ENCODE results near the gene GATM. TPM values are rescaled to one million over a fixed set of nuclear protein-coding genes. Genes with fewer than 3 reads are reported as not detected.

GATM gene
- total RNA-seq, 1 donor: 0.18 TPM

DNA sequence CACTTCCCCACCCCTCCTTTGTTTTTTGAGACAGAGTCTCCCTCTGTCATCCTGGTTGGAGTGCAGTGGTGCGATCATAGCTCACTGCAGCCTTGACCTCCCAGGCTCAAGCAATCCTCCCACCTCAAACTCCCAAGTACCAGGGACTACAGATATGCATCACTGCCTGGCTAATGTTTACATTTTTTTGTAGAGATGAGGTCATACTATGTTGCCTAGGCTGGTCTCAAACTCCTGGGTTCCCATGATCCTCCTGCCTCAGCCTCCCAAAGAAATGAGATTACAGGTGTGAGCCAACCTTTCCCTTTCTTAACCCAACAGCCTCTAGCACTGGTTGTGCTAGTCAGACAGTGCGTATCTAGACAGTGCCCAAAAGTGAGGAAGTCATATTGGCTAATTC lies 6.4 kb upstream of the GATM start:
- TF ChIP-seq, protein P1, sequence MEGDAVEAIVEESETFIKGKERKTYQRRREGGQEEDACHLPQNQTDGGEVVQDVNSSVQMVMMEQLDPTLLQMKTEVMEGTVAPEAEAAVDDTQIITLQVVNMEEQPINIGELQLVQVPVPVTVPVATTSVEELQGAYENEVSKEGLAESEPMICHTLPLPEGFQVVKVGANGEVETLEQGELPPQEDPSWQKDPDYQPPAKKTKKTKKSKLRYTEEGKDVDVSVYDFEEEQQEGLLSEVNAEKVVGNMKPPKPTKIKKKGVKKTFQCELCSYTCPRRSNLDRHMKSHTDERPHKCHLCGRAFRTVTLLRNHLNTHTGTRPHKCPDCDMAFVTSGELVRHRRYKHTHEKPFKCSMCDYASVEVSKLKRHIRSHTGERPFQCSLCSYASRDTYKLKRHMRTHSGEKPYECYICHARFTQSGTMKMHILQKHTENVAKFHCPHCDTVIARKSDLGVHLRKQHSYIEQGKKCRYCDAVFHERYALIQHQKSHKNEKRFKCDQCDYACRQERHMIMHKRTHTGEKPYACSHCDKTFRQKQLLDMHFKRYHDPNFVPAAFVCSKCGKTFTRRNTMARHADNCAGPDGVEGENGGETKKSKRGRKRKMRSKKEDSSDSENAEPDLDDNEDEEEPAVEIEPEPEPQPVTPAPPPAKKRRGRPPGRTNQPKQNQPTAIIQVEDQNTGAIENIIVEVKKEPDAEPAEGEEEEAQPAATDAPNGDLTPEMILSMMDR (IDR thresholded peaks at IDR 0.05; ENCODE audit: insufficient read depth, low read length): no peak
- no peak overlapping the region for H3K4me3 ChIP-seq (ENCODE audit: low read depth, low read length)
- no peak for DNase-seq (ENCODE audit: low read depth)

DNA sequence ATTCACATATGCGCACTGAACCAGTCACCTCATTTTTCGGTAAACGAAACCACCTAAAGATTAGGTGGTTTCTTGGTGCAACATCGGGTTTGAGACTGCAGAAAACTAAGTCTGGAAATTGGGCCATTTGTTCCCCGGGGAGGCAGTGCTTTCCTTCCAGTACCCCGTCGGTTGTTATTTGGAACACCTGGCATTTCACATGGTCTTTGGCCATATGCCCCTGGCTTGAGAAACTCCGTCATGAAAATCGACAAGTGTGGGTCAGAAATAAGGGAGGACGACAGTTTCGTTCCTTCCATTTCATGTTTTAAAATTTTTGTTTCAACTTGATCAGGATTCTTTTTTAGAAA lies 544 bp upstream of the GATM start:
- DNase-seq (ENCODE audit: low read depth): peak; percentile 2
- no peak overlapping the region for H3K4me3 ChIP-seq (ENCODE audit: low read depth, low read length)
- TF ChIP-seq, protein P1 (IDR thresholded peaks at IDR 0.05; ENCODE audit: insufficient read depth, low read length): no peak

DNA sequence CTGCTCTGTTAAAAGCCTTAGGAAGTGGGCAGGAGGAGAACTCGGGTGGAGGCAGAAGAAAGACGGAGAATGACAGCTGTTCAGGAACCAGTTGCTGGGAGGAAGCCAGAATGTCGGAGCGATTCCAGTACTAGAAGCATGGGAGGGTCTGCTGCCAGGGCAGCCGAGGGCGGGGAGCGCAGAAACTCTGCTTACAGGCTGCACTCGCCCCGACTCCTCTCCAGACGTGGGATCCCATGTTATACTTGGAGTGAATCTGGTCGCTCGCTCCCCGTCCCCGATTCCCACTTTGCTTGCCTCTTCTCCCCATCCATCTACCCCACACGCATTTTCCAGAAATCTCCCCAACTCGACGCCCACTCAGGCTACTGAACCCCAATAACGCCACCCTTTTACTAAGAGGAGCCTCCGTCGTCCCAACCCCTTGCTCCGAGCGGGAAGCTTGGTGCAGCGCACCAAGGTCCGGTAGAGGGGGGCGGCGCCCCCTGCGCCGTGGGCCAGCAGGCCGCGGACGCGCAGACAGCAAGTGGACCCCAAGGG lies 665 bp downstream of the GATM start:
- no peak for DNase-seq (ENCODE audit: low read depth)
- TF ChIP-seq, protein P1 (IDR thresholded peaks at IDR 0.05; ENCODE audit: insufficient read depth, low read length): no peak
- H3K4me3 ChIP-seq (ENCODE audit: low read depth, low read length): peak overlapping the region; percentile 60

DNA sequence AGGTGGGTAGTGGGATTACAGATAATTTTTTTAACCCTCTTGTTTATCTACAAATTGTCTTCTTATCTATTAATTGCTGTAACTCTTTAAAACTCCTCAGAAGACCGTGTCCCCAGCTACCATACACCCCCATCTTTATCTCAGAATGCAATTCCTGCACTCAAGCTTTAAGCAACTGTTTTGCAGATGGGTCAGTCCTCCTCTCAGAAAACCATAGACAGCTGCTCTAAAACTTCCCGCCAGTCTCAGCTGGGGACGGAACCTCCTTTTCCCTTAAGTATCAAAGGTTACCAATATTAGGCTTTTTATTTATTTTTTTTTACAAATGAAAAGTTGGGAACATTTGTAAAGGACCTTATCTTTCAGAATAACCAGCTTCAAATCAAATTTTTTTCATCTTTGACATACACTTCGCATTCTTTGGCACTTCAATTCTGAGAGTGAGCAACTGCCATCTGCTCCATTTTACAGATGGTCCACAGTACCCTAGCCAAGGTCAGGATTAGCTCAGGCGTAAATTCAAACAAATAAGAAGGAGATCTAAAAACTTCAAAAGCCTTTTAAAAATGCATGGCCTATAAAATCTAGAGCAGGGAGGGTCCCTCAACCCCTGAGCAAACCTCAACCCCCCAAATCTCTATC lies 1.3 kb downstream of the GATM start:
- no peak overlapping the region for H3K4me3 ChIP-seq (ENCODE audit: low read depth, low read length)
- DNase-seq (ENCODE audit: low read depth): no peak
- TF ChIP-seq, protein P1 (IDR thresholded peaks at IDR 0.05; ENCODE audit: insufficient read depth, low read length): no peak

DNA sequence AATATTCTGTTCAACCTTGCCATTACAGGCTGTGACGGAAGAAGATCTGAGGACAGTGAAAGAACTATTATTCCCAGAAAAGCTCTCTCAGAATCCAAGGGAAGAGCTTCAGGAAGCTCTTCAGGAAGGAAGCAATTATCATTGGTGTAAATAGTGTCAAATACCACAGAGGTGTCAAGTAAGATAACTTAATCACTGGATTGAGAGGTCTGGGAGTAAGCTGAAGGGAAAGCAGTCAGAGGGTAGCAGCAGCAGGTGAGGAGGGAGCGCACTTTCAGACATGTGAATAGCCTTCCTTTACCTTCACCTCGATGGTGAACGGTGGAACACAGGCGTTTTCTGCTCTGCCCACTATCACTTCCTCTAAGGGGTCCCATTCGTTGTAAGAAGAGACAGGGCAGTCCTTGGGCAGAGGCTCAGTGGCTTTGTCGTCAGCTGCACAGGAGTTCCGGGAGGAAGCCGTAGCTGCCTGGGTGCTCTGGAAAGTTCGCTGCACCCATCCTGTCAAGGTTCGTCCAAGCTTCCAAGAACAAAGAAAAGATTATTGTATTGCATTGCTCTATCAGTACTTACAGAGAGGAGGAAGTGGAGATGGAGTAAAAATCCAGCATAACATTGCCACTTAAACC lies 1.9 kb downstream of the GATM start:
- TF ChIP-seq, protein P1 (IDR thresholded peaks at IDR 0.05; ENCODE audit: insufficient read depth, low read length): no peak
- DNase-seq (ENCODE audit: low read depth): no peak
- no peak overlapping the region for H3K4me3 ChIP-seq (ENCODE audit: low read depth, low read length)

DNA sequence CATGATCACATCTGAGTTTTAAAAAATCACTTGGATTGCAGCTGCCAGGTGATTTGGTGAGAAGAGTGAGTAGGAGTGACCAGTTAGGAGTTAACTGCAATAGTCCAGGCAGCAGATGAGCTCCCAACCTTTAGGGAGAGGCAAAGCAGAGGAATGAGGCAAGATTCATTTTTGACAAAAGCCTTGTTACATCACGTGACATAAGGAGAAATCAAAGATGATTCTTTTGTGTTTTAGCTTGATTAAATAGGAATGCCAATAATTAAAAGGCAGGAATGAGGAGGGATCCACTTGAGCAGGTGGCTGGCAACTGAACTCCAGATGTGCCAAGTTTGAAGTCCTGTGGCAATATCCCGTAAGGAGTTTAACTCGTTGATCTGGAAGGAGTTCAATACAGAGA lies 2.5 kb downstream of the GATM start:
- no peak for DNase-seq (ENCODE audit: low read depth)
- H3K4me3 ChIP-seq (ENCODE audit: low read depth, low read length): no peak overlapping the region
- TF ChIP-seq, protein P1 (IDR thresholded peaks at IDR 0.05; ENCODE audit: insufficient read depth, low read length): no peak
